Lower lobe of right lung (tissue), 2 donors: ENCODE data around the gene SPATA6. TPM values are rescaled to one million over a fixed set of nuclear protein-coding genes. Genes with fewer than 3 reads are reported as not detected.

ENCODE experiments used
- ATAC-seq, 2 donors: fragments of 200-7000 bp; cut with Tn5 transposase; one replicate each; pipeline ENCODE4 v1.9.1; 2020 to 2022; ENCODE audit warnings: mild to moderate bottlenecking in 2 of 2, moderate library complexity in 2 of 2
- DNase-seq: peaks from one replicate; pipeline ENCODE4 v3.0.0-alpha.2; 2020
- H3K27ac ChIP-seq: fragments of 200-600 bp; one replicate; pipeline ENCODE4 v1.8.0; 2022
- H3K27me3 ChIP-seq: fragments of 200-600 bp; one replicate; pipeline ENCODE4 v1.8.0; 2022; ENCODE audit warnings: low read depth
- H3K36me3 ChIP-seq: fragments of 200-600 bp; one replicate; pipeline ENCODE4 v1.8.0; 2022; ENCODE audit warnings: mild to moderate bottlenecking
- H3K4me1 ChIP-seq: fragments of 200-600 bp; one replicate; pipeline ENCODE4 v1.8.0; 2022
- H3K4me3 ChIP-seq: fragments of 200-600 bp; one replicate; pipeline ENCODE4 v1.8.0; 2022; ENCODE audit warnings: mild to moderate bottlenecking
- H3K9me3 ChIP-seq: fragments of 200-600 bp; one replicate; pipeline ENCODE4 v1.8.0; 2022
- intact Hi-C: fragments of 100-400 bp; cut with DNase I; formaldehyde crosslinking; loops from one replicate; pipeline ENCODE4 v1.11.0; 2022
- total RNA-seq: library from RNA; stranded (reverse); fragmentation: NEBNext Ultra II Directional; extraction: Animal tissue kit (Norgen Biotek cat#: 25700); gene quantifications from one replicate; pipeline ENCODE4 v1.2.1, GENCODE V29; 2021
- TF ChIP-seq, protein P1 (sequence below): fragments of 200-600 bp; IDR thresholded peaks from one replicate; pipeline ENCODE4 v1.8.0; 2022; ENCODE audit warnings: antibody characterized with exemption, mild to moderate bottlenecking
- donor health status: DM: no; HTN: yes; CAD: no; lungs with severe emphysema.

SPATA6 gene
- total RNA-seq, 1 donor from 2014 or later: 32.4 TPM

DNA sequence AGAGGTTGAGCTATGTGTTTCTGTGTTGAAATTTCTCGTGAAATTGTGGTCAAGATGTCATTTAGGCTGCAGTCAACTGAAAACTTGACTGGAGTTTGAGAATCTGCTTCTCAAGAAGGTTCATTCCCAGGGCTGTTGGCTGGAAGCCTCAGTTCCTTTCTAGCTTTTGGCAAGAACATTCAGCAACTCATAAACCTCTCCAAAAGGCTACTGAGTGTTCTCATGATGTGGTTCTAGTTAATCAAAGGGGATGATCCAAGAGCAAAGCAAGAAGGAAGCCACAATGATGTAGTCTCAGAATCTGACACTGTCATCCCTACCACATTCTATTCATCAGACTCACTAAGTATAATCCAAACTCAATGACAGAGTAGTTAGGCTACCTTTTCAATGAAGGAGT, 66.6 kb downstream of the SPATA6 start:
- intact Hi-C loops: no loop called here
- Histone ChIP-seq H3K9me3 (no peaks in the 10 kb centered on the region), H3K4me1 (no peaks in the 10 kb centered on the region), H3K27ac (no peak overlapping the region), H3K4me3 (no peak overlapping the region), H3K27me3 (no peaks in the 10 kb centered on the region), H3K36me3 (no peaks in the 10 kb centered on the region)
- no peak for DNase-seq
- no peak for ATAC-seq
- TF ChIP-seq, protein P1, sequence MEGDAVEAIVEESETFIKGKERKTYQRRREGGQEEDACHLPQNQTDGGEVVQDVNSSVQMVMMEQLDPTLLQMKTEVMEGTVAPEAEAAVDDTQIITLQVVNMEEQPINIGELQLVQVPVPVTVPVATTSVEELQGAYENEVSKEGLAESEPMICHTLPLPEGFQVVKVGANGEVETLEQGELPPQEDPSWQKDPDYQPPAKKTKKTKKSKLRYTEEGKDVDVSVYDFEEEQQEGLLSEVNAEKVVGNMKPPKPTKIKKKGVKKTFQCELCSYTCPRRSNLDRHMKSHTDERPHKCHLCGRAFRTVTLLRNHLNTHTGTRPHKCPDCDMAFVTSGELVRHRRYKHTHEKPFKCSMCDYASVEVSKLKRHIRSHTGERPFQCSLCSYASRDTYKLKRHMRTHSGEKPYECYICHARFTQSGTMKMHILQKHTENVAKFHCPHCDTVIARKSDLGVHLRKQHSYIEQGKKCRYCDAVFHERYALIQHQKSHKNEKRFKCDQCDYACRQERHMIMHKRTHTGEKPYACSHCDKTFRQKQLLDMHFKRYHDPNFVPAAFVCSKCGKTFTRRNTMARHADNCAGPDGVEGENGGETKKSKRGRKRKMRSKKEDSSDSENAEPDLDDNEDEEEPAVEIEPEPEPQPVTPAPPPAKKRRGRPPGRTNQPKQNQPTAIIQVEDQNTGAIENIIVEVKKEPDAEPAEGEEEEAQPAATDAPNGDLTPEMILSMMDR: no peak

DNA sequence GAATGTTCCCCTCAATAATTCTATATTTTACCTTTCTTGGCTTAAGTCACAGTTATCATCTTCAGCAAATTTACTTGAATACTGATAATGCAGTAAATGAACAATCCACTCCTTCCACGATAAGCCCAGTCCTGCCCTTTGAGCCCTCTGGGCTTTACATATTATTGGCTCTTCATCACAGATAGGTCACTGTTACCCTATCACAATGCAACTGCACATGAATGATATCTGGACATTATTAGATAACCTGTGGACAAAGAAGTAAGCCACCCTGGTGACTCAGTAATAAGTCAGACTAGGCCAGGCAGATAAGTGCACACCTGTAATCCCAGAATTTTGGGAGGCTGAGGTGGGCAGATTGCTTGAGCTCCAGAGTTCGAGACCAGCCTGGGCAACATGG, 69.4 kb downstream of the SPATA6 start:
- intact Hi-C loops: no loop called here
- Histone ChIP-seq H3K9me3 (no peaks in the 10 kb centered on the region), H3K4me1 (no peaks in the 10 kb centered on the region), H3K4me3 (no peak overlapping the region), H3K27me3 (no peaks in the 10 kb centered on the region), H3K27ac (no peak overlapping the region), H3K36me3 (no peaks in the 10 kb centered on the region)
- no peak for DNase-seq
- TF ChIP-seq, protein P1: no peak
- no peak for ATAC-seq

DNA sequence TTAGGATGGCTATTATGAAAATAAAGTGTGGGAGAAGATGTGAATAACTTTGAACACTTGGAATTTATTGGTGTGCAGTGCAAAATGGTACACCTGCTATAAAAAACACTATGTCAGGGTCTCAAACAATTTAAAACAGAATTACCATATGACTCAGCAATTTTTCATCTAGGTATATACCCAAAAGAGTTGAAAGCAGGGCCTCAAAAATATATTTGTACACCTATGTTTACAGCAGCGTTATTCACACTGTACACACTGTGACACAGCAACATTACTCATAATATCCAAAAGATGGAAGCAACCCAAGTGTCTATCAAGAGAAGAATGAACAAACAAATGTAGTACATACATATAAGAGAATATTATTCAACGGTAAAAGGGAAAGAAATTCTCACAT, 75.8 kb downstream of the SPATA6 start:
- no peak for DNase-seq
- no peaks in the 10 kb centered on the region for H3K36me3 ChIP-seq
- no peaks in the 10 kb centered on the region for H3K9me3 ChIP-seq
- no peaks in the 10 kb centered on the region for H3K4me1 ChIP-seq
- TF ChIP-seq, protein P1: no peak
- ATAC-seq: no peak
- H3K27me3 ChIP-seq: no peaks in the 10 kb centered on the region
- H3K4me3 ChIP-seq: no peak overlapping the region
- no peak overlapping the region for H3K27ac ChIP-seq
- intact Hi-C loops: no loop called here

DNA sequence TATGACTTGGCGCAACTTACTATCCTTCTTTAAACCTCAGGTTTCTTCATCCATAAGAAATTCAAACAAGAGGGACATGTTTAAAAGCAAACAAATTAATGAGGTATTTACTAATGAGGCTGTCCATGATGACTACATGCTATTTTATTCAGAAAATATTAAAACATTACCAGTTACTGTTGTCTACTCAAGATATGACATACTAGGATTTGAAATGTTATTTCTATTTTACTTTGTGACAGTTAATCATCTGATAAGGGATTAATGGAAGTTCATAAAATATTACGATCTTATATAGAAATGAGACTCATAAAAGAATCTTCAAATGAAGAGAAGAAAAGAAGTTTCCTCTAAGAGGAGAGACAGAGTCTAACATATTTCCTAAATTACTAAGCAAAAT, 80.1 kb downstream of the SPATA6 start:
- ATAC-seq: no peak
- intact Hi-C loops: no loop called here
- DNase-seq: no peak
- TF ChIP-seq, protein P1: no peak
- Histone ChIP-seq H3K27me3 (no peaks in the 10 kb centered on the region), H3K4me3 (no peak overlapping the region), H3K9me3 (no peaks in the 10 kb centered on the region), H3K36me3 (no peaks in the 10 kb centered on the region), H3K4me1 (no peaks in the 10 kb centered on the region), H3K27ac (no peak overlapping the region)

DNA sequence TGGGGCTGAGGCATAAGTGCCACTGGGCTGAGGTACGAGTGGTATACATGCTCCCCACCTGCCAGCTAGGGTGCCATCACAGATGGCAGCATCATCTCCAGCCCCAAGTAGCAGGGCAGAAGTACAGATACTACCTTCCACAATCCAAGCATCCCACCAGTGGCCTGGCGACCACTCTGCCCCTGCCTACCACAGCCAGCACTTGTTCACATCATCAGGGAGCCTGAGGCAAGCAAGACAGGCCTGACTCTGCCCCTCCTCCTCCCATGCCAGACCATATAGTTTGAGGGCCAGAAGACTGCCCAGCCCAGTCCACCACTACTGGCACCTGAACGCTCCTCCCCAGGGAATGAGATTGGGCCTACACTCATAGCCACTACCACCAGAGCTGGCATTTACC, 84.6 kb downstream of the SPATA6 start:
- no peak overlapping the region for H3K27ac ChIP-seq
- no peak for DNase-seq
- H3K4me3 ChIP-seq: no peak overlapping the region
- TF ChIP-seq, protein P1: no peak
- no peaks in the 10 kb centered on the region for H3K36me3 ChIP-seq
- ATAC-seq: no peak
- no peaks in the 10 kb centered on the region for H3K9me3 ChIP-seq
- H3K27me3 ChIP-seq: no peaks in the 10 kb centered on the region
- H3K4me1 ChIP-seq: no peaks in the 10 kb centered on the region
- intact Hi-C loops: no loop called here

DNA sequence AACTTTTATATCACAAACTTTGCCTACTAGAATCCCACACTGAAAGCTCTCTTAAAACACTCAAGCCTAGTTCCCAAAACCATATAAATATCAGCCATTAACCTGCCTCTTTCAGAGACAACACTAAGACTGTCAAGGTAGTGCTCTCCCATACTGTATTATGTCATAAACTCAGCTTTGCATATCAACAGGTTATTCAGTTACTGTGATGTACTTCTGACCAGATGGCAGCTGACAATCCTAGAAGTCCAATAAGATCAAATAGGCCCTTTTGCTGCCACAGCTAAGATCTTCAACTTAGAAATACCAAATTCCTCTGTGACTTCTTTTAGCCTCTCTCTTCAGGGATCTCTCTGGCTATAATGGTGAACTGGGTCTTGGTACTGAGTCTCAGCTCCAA, 97.2 kb downstream of the SPATA6 start:
- Histone ChIP-seq H3K4me3 (no peak overlapping the region), H3K27ac (no peak overlapping the region), H3K9me3 (peaks cover 17% of the 10 kb centered on the region), H3K4me1 (no peaks in the 10 kb centered on the region), H3K27me3 (no peaks in the 10 kb centered on the region), H3K36me3 (peaks cover 11% of the 10 kb centered on the region)
- intact Hi-C loops: no loop called here
- DNase-seq: no peak
- no peak for ATAC-seq
- TF ChIP-seq, protein P1: no peak
